Measurements from ENCODE around the gene ATP2B2.

ATP2B2 gene

DNA sequence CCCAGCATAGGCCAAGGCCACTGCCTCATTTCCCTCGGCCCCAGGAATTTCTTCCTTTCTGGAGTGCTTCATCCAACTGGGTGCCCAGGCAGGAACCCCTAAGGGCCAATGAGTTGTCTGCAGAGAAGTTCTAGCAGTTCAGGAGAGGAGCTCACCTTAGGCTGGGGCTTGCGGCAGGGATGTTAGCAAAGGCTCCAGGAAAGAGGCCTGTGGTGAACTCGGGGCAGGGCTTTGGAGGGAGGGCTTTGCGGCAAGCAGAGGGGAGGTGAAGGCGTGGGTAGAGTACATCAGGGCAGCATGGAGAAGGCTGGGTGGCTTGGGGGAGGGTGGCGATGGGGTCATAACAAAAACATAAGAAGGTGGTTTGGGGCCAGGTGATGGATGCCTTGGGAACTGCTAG lies 213.7 kb downstream of the ATP2B2 start:
- no peak overlapping the region for H3K4me3 ChIP-seq (ENCODE audit: control insufficient read depth, low read depth, low read length)
- TF ChIP-seq, protein P1, sequence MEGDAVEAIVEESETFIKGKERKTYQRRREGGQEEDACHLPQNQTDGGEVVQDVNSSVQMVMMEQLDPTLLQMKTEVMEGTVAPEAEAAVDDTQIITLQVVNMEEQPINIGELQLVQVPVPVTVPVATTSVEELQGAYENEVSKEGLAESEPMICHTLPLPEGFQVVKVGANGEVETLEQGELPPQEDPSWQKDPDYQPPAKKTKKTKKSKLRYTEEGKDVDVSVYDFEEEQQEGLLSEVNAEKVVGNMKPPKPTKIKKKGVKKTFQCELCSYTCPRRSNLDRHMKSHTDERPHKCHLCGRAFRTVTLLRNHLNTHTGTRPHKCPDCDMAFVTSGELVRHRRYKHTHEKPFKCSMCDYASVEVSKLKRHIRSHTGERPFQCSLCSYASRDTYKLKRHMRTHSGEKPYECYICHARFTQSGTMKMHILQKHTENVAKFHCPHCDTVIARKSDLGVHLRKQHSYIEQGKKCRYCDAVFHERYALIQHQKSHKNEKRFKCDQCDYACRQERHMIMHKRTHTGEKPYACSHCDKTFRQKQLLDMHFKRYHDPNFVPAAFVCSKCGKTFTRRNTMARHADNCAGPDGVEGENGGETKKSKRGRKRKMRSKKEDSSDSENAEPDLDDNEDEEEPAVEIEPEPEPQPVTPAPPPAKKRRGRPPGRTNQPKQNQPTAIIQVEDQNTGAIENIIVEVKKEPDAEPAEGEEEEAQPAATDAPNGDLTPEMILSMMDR (conservative IDR thresholded peaks at IDR 0.05; ENCODE audit: control insufficient read depth, insufficient read depth, low read depth, low read length), result no peak
- no peak for DNase-seq (ENCODE audit: low read depth)

DNA sequence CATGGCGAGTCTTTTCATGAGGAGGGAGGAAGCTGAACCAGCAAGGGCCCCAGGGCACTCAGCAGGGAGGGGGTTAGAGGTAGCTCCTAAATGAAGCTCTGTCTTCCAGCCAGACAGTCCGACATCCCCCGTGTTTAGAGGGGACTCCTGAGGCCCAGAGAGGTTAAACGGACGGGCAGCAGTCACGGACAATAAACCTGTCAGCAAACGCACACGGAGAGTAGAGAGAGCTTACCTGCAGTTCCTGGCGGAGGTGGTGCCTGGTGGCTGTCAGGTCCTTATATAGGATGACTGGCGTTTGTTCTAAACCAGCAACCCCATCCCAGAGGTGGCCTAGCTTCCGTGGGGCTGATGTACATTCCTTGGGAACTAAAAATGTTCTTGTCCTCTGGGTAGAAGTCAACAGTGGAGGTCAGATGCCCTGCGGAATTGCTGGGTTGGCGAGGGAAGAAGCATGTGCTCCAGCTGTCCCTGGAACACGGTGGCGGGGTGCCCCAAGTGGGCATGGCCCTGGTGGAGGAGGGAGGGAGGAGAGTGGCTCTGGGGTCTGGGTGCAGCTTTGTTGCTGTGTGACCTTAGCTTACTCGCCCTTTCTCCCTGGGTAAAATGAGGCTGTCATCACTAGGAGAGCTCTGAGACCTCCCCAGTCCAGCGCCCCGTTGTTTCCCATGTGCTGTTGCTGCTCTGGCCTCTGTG lies 214.8 kb downstream of the ATP2B2 start:
- TF ChIP-seq, protein P1 (conservative IDR thresholded peaks at IDR 0.05; ENCODE audit: control insufficient read depth, insufficient read depth, low read depth, low read length), result no peak
- no peak overlapping the region for H3K4me3 ChIP-seq (ENCODE audit: control insufficient read depth, low read depth, low read length)
- DNase-seq (ENCODE audit: low read depth), result no peak

DNA sequence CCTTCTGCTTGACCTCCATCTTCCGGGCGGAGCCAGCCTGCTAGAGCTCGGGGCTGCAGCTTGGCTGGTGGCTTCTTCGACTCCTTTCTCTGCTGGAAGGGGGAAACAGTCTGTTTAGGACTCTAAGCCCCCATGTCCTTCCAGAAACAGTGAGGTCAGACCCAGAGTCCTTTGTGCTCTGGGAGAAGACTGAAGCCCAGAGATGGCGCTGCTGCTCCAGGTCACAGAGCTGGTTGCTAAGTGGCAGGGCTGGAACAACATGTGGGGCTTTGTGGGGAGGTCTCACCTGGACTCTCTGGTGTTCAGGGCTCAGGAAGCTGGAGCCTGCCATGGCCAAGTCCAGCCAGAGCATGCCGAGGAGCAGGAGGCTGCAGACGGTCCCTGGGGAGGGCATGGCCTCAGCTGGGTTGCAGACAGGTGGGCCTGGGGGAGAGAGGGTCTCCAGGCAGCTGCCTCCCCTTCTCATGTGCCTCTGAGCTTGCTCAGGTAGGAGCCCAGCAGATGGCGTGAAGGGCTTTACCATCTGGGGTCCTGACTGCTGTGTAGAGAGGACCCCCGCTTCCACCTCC lies 215.5 kb downstream of the ATP2B2 start:
- TF ChIP-seq, protein P1 (conservative IDR thresholded peaks at IDR 0.05; ENCODE audit: control insufficient read depth, insufficient read depth, low read depth, low read length), result no peak
- no peak overlapping the region for H3K4me3 ChIP-seq (ENCODE audit: control insufficient read depth, low read depth, low read length)
- DNase-seq (ENCODE audit: low read depth), result no peak

DNA sequence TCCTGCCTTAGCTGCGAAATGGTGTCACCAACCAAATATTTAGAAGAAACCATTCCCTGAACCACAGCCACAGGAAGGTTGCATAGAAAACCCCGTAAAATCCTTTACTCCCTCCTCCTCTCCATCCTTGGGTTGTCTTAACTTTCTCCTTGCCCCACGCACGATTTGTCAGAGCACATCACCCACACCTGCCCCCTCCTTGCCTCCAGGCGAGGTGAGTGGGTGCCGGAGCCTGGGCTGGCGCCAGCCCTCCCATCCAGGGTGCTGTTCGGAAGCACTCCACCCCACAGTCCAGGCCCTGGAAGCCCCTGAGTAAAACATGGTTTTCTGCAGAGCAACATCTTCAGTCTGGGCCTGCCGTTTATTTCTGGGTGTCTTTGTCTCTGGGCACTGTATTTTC lies 216.3 kb downstream of the ATP2B2 start:
- TF ChIP-seq, protein P1 (conservative IDR thresholded peaks at IDR 0.05; ENCODE audit: control insufficient read depth, insufficient read depth, low read depth, low read length), result no peak
- H3K4me3 ChIP-seq (ENCODE audit: control insufficient read depth, low read depth, low read length), result no peak overlapping the region
- DNase-seq (ENCODE audit: low read depth), result no peak

DNA sequence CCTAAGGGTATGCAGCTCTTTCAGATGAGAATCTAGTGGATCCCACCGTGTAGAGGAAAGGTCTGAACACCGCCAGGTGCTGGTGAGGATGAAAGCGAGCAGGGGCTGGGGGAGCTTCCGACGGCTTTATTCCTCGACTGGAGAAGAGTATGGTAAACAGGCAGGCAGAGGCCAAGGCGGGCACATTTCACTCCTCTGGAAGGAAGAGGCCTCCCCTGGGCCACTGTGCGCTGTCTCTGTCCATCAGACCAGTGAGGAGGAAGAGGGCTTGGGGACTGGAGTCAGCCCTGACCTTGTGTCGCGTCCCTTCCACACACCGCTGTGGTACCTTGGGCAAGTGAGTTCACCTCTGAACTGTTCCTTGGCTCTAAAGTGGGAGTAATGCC lies 216.8 kb downstream of the ATP2B2 start:
- no peak overlapping the region for H3K4me3 ChIP-seq (ENCODE audit: control insufficient read depth, low read depth, low read length)
- no peak for DNase-seq (ENCODE audit: low read depth)
- TF ChIP-seq, protein P1 (conservative IDR thresholded peaks at IDR 0.05; ENCODE audit: control insufficient read depth, insufficient read depth, low read depth, low read length), result no peak

DNA sequence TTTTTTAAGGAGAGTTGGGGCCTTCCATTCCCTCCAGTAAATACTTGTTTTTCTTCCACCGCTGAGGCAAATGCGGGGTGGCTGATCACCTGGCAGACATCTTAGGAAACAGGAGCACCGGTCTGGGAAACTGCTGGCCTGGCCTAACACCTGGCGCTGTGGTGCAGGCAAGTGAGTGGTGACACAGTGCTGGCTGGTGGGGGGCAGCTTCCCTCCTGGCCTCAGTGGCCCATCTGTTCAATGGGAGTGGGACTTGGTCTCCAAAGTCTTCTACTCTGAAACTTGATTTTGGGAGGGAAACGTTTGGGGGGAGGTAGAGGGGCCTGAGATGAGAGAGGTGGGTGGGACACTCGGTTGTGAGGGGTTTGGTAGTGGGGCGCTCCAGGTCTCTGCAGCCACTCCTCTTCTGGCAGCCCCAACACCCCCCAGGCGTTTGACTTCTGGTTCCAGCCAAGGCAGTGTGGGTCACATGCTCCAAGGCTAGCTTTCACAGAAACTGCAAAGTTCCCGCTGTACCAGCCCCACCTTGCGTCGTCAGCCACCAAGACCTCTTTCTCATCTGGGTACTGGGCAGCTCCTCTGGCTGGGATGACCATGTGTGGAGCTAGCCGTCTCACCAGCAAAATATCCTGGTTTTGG lies 217.3 kb downstream of the ATP2B2 start:
- TF ChIP-seq, protein P1 (conservative IDR thresholded peaks at IDR 0.05; ENCODE audit: control insufficient read depth, insufficient read depth, low read depth, low read length), result no peak
- no peak overlapping the region for H3K4me3 ChIP-seq (ENCODE audit: control insufficient read depth, low read depth, low read length)
- DNase-seq (ENCODE audit: low read depth), result no peak
